PC-3 (cell line): ENCODE measurements around the gene ATP11C. TPM values are rescaled to one million over a fixed set of nuclear protein-coding genes. Genes with fewer than 3 reads are reported as not detected.

Source experiments
- ATAC-seq: fragments of 200-7000 bp; cut with Tn5 transposase; 2 replicates; pipeline ENCODE4 v1.9.1; 2020; ENCODE audit warnings: mild to moderate bottlenecking, moderate library complexity
- Bru-seq: library from RNA; stranded (reverse); fragments of 400-500 nt; gene quantifications from one replicate; lab custom pipeline; 2021; lab: Mats Ljungman, UMichigan
- BruChase-seq, 2 experiments: library from RNA; stranded (reverse); fragments of 400-500 nt; gene quantifications; one replicate each; lab custom pipeline; 2021; lab: Mats Ljungman, UMichigan
- BruUV-seq: library from RNA; stranded (reverse); fragments of 400-500 nt; replicated peaks from 2 replicates; lab custom pipeline; 2021; lab: Mats Ljungman, UMichigan
- CTCF ChIA-PET: fragments of 300-600 bp; sonication (Branson Sonifier 250); formaldehyde crosslinking; loops from one replicate; lab custom pipeline; 2022; ENCODE audit warnings: antibody characterized with exemption; lab: Charles Lee
- POLR2A ChIA-PET: fragments of 300-600 bp; sonication (Branson Sonifier 250); formaldehyde crosslinking; loops from one replicate; lab custom pipeline; 2022; ENCODE audit warnings: antibody characterized with exemption; ENCODE audit not compliant: unreplicated experiment; lab: Charles Lee
- DNase-seq: peaks from one replicate; pipeline ENCODE4 v3.0.0-alpha.2; 2015
- H2AFZ ChIP-seq: fragments of 300-600 bp; sonication (generic); 2 replicates; pipeline ENCODE4 v1.6.0; 2016; ENCODE audit warnings: antibody characterized with exemption, low read length
- H3F3A ChIP-seq: fragments of 300-600 bp; sonication (generic); one replicate; pipeline ENCODE4 v1.6.0; 2017; ENCODE audit warnings: antibody characterized with exemption, low read length, control low read depth, mild to moderate bottlenecking; ENCODE audit not compliant: unreplicated experiment
- H3K27ac ChIP-seq: fragments of 300-600 bp; sonication (generic); 2 replicates; pipeline ENCODE4 v1.5.1; 2016; ENCODE audit warnings: mild to moderate bottlenecking, low read length
- H3K27me3 ChIP-seq: fragments of 300-600 bp; sonication (generic); 2 replicates; pipeline ENCODE4 v1.6.1; 2016; ENCODE audit warnings: low read length, mixed read lengths
- H3K36me3 ChIP-seq: fragments of 300-600 bp; sonication (generic); 2 replicates; pipeline ENCODE4 v1.6.1; 2016; ENCODE audit warnings: low read depth, mixed run types, low read length, mixed read lengths
- H3K4me1 ChIP-seq: fragments of 300-600 bp; sonication (generic); 2 replicates; pipeline ENCODE4 v1.5.1; 2016; ENCODE audit warnings: low read length; ENCODE audit not compliant: insufficient read depth
- H3K4me2 ChIP-seq: fragments of 300-600 bp; sonication (generic); 2 replicates; pipeline ENCODE4 v1.6.0; 2016; ENCODE audit warnings: low read length
- H3K4me3 ChIP-seq: fragments of 300-600 bp; sonication (generic); 2 replicates; pipeline ENCODE4 v1.5.1; 2016; ENCODE audit warnings: mild to moderate bottlenecking, low read length, mixed read lengths
- H3K79me2 ChIP-seq: fragments of 300-600 bp; sonication (generic); 2 replicates; pipeline ENCODE4 v1.6.1; 2017; ENCODE audit warnings: low read length, mixed read lengths
- H3K9ac ChIP-seq: fragments of 300-600 bp; sonication (generic); 2 replicates; pipeline ENCODE4 v1.6.0; 2016; ENCODE audit warnings: mild to moderate bottlenecking, low read length
- H3K9me2 ChIP-seq: fragments of 300-600 bp; sonication (generic); replicated peaks from 2 replicates; pipeline ENCODE4 v1.6.1; 2016; ENCODE audit warnings: mixed run types, low read length, mixed read lengths
- H3K9me3 ChIP-seq: fragments of 300-600 bp; sonication (generic); 2 replicates; pipeline ENCODE4 v1.6.1; 2016; ENCODE audit warnings: low read length, mixed read lengths
- H4K20me1 ChIP-seq: fragments of 300-600 bp; sonication (generic); 2 replicates; pipeline ENCODE4 v1.6.1; 2016; ENCODE audit warnings: low read length, mixed read lengths
- CTCF ChIP-seq: fragments of 300-600 bp; sonication (generic); conservative IDR thresholded peaks from 2 replicates; pipeline ENCODE4 v1.5.1; 2017; ENCODE audit warnings: antibody characterized with exemption, low read depth, mild to moderate bottlenecking, low read length
- EZH2 ChIP-seq: fragments of 300-600 bp; sonication (generic); IDR thresholded peaks from one replicate; pipeline ENCODE4 v1.6.1; 2017; ENCODE audit warnings: antibody characterized with exemption, mild to moderate bottlenecking, low read length; ENCODE audit not compliant: unreplicated experiment
- EZH2phosphoT487 ChIP-seq: fragments of 300-600 bp; sonication (generic); IDR thresholded peaks from 2 replicates; pipeline ENCODE4 v1.6.1; 2018; ENCODE audit warnings: mild to moderate bottlenecking, antibody characterized with exemption, low read length, borderline replicate concordance
- intact Hi-C: fragments of 100-400 bp; cut with micrococcal nuclease; formaldehyde crosslinking; loops from 2 replicates; pipeline ENCODE4 v1.9.0; 2023
- long read RNA-seq: library from polyadenylated mRNA; unstranded; transcript quantifications from one replicate; pipeline ENCODE4 v2.0.0, GENCODE V29; 2021; ENCODE audit not compliant: unreplicated experiment
- total RNA-seq: library from RNA; depleted of rRNA; stranded (reverse); fragments of >200 nt; gene quantifications from 2 replicates; pipeline ENCODE4 v1.2.3, GENCODE V29; 2014; rRNA removed

ATP11C gene
- total RNA-seq (25.8 and 34.8 TPM in 2 replicates), Bru-seq, nascent RNA (percentile 63 among the genes with signal in this experiment), BruChase-seq, experiment 1, labeled RNA remaining after a 6-hour chase (percentile 59 among the genes with signal in this experiment), BruChase-seq, experiment 2, labeled RNA remaining after a 2-hour chase (percentile 61 among the genes with signal in this experiment)
- long read RNA-seq, partial matches to known transcripts, result 32 of 40 reads
- long read RNA-seq, other reads (novel, unspliced or antisense), result 8 of 40 reads

GRCh38 chrX:139932901-139933796 lies at the start of gene ATP11C:
TSS of gene ATP11C (minus strand) at chrX:139933053. CDS start at chrX:139932042, 1,011 bp downstream.
- Histone ChIP-seq H3K27me3 (no peaks in the 10 kb centered on the region), H3K9me3 (no peaks in the 10 kb centered on the region), H3K9ac (peak within 1 kb of the TSS; percentile 90), H3K4me3 (peak within 1 kb of the TSS; percentile 89), H3K79me2 (peaks cover 37% of the 10 kb centered on the region), H3K27ac (peak within 1 kb of the TSS; percentile 82), H3K9me2 (no peaks in the 10 kb centered on the region), H3F3A (no peaks in the 10 kb centered on the region), H3K36me3 (no peaks in the 10 kb centered on the region), H3K4me1 (peaks cover 15% of the 10 kb centered on the region), H4K20me1 (no peaks in the 10 kb centered on the region), H2AFZ (peak within 1 kb of the TSS; percentile 100), H3K4me2 (peak within 1 kb of the TSS; percentile 98)
- ChIA-PET POLR2A (interaction anchor here (0.6 to 0.7 kb wide), 3 partner anchors 63 to 169 kb away, joined by 3 to 5 read pairs (median 4); no protein-coding TSS in a partner anchor), CTCF (interaction anchor here (0.8 kb wide), 1 partner anchor 124 kb away, joined by 6 read pairs; no protein-coding TSS in a partner anchor)
- peak; percentile 80 for DNase-seq
- intact Hi-C loops, result loop anchor here (2.0 kb wide), 1 partner anchor 100 kb away; no protein-coding TSS in a partner anchor
- peak; percentile 64 for ATAC-seq
- no TSS peak for BruUV-seq
- TF ChIP-seq EZH2 (no peak), EZH2phosphoT487 (no peak), CTCF (no peak)

- H3K36me3 ChIP-seq, result no peaks in the 10 kb centered on the region
- POLR2A ChIA-PET, result no interaction called here
- H3K27ac ChIP-seq, result no peak overlapping the region
- no peaks in the 10 kb centered on the region for H3F3A ChIP-seq
- no peak overlapping the region for H3K9ac ChIP-seq
- no peaks in the 10 kb centered on the region for H4K20me1 ChIP-seq
- no peak for ATAC-seq
- no peaks in the 10 kb centered on the region for H3K9me3 ChIP-seq
- BruUV-seq, result no TSS peak
- DNase-seq, result no peak
- H3K4me1 ChIP-seq, result no peaks in the 10 kb centered on the region
- TF ChIP-seq EZH2phosphoT487, result no peak
- TF ChIP-seq EZH2, result no peak
- no peak for TF ChIP-seq CTCF
- H3K4me3 ChIP-seq, result no peak overlapping the region
- intact Hi-C loops, result no loop called here
- no peaks in the 10 kb centered on the region for H3K9me2 ChIP-seq
- no peaks in the 10 kb centered on the region for H3K27me3 ChIP-seq
- CTCF ChIA-PET, result no interaction called here
- H3K4me2 ChIP-seq, result no peak overlapping the region
- no peak overlapping the region for H2AFZ ChIP-seq
- H3K79me2 ChIP-seq, result no peaks in the 10 kb centered on the region
Measured at GRCh38 chrX:139974471-139974870, 41.6 kb upstream of the ATP11C start.
